DMS153 (cell line): ENCODE data around the gene COL23A1.

Source experiments
- DNase-seq: peaks from one replicate; lab custom pipeline; 2025; lab: John Stamatoyannopoulos, UW

COL23A1 gene

GRCh38 chr5:178532236-178532635 lies 58.0 kb downstream of the COL23A1 start:
- DNase-seq = no peak

- DNase-seq = no peak
These were observed 58.4 kb downstream of the COL23A1 start for GRCh38 chr5:178531786-178532185.

GRCh38 chr5:178530526-178530925 lies 59.7 kb downstream of the COL23A1 start:
- no peak for DNase-seq

GRCh38 chr5:178529080-178529479 lies 61.1 kb downstream of the COL23A1 start:
- no peak for DNase-seq

GRCh38 chr5:178527458-178528307 lies 62.5 kb downstream of the COL23A1 start:
- DNase-seq = no peak

GRCh38 chr5:178526773-178527457 lies 63.3 kb downstream of the COL23A1 start:
- no peak for DNase-seq

- DNase-seq = no peak
These were observed 64.1 kb downstream of the COL23A1 start for GRCh38 chr5:178525906-178526732.

- no peak for DNase-seq
These were observed 65.9 kb downstream of the COL23A1 start for GRCh38 chr5:178524093-178524882.

- no peak for DNase-seq
These were observed 67.8 kb downstream of the COL23A1 start for GRCh38 chr5:178522361-178522760.

- no peak for DNase-seq
These were observed 69.3 kb downstream of the COL23A1 start for GRCh38 chr5:178520851-178521250.

GRCh38 chr5:178519804-178520203 lies 70.4 kb downstream of the COL23A1 start:
- no peak for DNase-seq

- DNase-seq = no peak
These were observed 71.0 kb downstream of the COL23A1 start for GRCh38 chr5:178519155-178519554.

GRCh38 chr5:178516504-178517235 lies 73.5 kb downstream of the COL23A1 start:
- DNase-seq = no peak

GRCh38 chr5:178515776-178516503 lies 74.3 kb downstream of the COL23A1 start:
- DNase-seq = no peak

GRCh38 chr5:178514851-178515418 lies 75.3 kb downstream of the COL23A1 start:
- no peak for DNase-seq

GRCh38 chr5:178511172-178511571 lies 79.0 kb downstream of the COL23A1 start:
- DNase-seq = no peak

GRCh38 chr5:178509491-178510057 lies 80.6 kb downstream of the COL23A1 start:
- no peak for DNase-seq

GRCh38 chr5:178507151-178507932 lies 82.9 kb downstream of the COL23A1 start:
- no peak for DNase-seq
